Measurements from ENCODE around the gene PCDHGA3.

DNA sequence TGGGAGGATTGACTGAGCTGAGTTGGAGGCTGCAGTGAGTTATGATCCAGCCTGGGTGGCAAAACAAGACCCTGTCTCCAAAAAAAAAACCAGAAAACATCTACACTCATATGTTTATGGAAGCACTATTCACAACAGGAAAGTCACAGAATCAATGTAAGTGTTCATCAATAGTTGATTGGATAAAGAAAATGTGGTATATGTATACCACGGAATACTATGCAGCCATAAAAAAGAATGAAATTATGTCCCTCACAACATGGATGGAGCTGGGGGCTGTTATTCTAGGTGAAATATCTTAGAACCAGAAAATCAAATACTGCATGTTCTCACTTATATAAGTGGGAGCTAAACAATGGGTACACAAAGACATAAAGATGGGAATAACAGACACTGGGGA lies 37.0 kb upstream of the PCDHGA3 start:
- no peak for TF ChIP-seq ZNF121 (tag by site-specific recombination; IDR thresholded peaks at IDR 0.05)
- TF ChIP-seq, protein P1, sequence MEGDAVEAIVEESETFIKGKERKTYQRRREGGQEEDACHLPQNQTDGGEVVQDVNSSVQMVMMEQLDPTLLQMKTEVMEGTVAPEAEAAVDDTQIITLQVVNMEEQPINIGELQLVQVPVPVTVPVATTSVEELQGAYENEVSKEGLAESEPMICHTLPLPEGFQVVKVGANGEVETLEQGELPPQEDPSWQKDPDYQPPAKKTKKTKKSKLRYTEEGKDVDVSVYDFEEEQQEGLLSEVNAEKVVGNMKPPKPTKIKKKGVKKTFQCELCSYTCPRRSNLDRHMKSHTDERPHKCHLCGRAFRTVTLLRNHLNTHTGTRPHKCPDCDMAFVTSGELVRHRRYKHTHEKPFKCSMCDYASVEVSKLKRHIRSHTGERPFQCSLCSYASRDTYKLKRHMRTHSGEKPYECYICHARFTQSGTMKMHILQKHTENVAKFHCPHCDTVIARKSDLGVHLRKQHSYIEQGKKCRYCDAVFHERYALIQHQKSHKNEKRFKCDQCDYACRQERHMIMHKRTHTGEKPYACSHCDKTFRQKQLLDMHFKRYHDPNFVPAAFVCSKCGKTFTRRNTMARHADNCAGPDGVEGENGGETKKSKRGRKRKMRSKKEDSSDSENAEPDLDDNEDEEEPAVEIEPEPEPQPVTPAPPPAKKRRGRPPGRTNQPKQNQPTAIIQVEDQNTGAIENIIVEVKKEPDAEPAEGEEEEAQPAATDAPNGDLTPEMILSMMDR (tag by site-specific recombination; IDR thresholded peaks at IDR 0.05): no peak
- TF ChIP-seq ZNF274 (IDR thresholded peaks at IDR 0.05; ENCODE audit: low read length): no peak
- TF ChIP-seq ZNF274 (tag by site-specific recombination; IDR thresholded peaks at IDR 0.05; ENCODE audit: borderline replicate concordance): no peak
- peak; percentile 31; the same call in 1 of the 2 replicates for TF ChIP-seq ZNF146 (tag by site-specific recombination; IDR thresholded peaks at IDR 0.05)
- no peak for TF ChIP-seq ZNF530 (tag by site-specific recombination; IDR thresholded peaks at IDR 0.05; ENCODE audit: low read depth)
- no peak for TF ChIP-seq ZNF707 (tag by site-specific recombination; IDR thresholded peaks at IDR 0.05)
- TF ChIP-seq, protein P2, sequence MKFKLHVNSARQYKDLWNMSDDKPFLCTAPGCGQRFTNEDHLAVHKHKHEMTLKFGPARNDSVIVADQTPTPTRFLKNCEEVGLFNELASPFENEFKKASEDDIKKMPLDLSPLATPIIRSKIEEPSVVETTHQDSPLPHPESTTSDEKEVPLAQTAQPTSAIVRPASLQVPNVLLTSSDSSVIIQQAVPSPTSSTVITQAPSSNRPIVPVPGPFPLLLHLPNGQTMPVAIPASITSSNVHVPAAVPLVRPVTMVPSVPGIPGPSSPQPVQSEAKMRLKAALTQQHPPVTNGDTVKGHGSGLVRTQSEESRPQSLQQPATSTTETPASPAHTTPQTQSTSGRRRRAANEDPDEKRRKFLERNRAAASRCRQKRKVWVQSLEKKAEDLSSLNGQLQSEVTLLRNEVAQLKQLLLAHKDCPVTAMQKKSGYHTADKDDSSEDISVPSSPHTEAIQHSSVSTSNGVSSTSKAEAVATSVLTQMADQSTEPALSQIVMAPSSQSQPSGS (tag by site-specific recombination; IDR thresholded peaks at IDR 0.05; ENCODE audit: low read depth): no peak
- TF ChIP-seq, protein P3, sequence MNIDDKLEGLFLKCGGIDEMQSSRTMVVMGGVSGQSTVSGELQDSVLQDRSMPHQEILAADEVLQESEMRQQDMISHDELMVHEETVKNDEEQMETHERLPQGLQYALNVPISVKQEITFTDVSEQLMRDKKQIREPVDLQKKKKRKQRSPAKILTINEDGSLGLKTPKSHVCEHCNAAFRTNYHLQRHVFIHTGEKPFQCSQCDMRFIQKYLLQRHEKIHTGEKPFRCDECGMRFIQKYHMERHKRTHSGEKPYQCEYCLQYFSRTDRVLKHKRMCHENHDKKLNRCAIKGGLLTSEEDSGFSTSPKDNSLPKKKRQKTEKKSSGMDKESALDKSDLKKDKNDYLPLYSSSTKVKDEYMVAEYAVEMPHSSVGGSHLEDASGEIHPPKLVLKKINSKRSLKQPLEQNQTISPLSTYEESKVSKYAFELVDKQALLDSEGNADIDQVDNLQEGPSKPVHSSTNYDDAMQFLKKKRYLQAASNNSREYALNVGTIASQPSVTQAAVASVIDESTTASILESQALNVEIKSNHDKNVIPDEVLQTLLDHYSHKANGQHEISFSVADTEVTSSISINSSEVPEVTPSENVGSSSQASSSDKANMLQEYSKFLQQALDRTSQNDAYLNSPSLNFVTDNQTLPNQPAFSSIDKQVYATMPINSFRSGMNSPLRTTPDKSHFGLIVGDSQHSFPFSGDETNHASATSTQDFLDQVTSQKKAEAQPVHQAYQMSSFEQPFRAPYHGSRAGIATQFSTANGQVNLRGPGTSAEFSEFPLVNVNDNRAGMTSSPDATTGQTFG (tag by site-specific recombination; IDR thresholded peaks at IDR 0.05; ENCODE audit: borderline replicate concordance): no peak

Data from HEK293 (cell line).